Measurements from ENCODE around the gene AKR7A2. TPM values are rescaled to one million over a fixed set of nuclear protein-coding genes. Genes with fewer than 3 reads are reported as not detected.
"Not testable (repeated sequence)": the region's sequence is repeated elsewhere in the genome, so short reads cannot be mapped to it uniquely, and the experiment has no call there.

Gene AKR7A2
- total RNA-seq, 2 donors from 2014 or later = 24.1 to 45.1 TPM

DNA sequence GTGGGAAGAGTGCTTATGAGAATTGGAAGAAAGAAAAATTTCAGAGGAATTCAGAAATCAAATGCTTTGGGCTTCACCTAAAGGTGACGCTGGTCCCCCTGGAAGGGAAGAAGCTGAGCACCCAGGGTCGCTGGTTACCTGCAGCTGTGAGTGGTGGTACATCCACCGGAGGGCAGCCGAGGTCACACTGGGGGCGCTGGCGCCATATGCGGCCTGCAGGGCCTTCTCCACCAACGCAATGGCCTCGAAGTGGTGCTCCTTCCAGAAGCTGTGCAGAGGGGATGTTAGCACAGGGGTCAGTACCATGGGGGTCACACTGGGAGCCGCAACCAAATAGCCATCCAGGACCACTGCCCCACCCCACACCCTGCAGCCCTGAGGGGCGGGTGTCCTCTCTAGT lies 6.1 kb downstream of the AKR7A2 start:
- Histone ChIP-seq H3K9me3 (no peaks in the 10 kb centered on the region), H3K27me3 (no peaks in the 10 kb centered on the region), H3K4me3 (no peak overlapping the region), H3K4me1 (peaks cover 11% of the 10 kb centered on the region), H3K27ac (no peak overlapping the region), H3K36me3 (replicated peaks in 1 of 2; ENCODE audit: insufficient read depth in 1 of 2, low read depth in 2 of 2) (peaks cover 0 to 18% of the 10 kb centered on the region in 2 donors)
- TF ChIP-seq, protein P1, sequence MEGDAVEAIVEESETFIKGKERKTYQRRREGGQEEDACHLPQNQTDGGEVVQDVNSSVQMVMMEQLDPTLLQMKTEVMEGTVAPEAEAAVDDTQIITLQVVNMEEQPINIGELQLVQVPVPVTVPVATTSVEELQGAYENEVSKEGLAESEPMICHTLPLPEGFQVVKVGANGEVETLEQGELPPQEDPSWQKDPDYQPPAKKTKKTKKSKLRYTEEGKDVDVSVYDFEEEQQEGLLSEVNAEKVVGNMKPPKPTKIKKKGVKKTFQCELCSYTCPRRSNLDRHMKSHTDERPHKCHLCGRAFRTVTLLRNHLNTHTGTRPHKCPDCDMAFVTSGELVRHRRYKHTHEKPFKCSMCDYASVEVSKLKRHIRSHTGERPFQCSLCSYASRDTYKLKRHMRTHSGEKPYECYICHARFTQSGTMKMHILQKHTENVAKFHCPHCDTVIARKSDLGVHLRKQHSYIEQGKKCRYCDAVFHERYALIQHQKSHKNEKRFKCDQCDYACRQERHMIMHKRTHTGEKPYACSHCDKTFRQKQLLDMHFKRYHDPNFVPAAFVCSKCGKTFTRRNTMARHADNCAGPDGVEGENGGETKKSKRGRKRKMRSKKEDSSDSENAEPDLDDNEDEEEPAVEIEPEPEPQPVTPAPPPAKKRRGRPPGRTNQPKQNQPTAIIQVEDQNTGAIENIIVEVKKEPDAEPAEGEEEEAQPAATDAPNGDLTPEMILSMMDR (IDR thresholded peaks at IDR 0.05) = no peak
- TF ChIP-seq POLR2A (IDR thresholded peaks at IDR 0.05) = no peak
- no peak for ATAC-seq
- intact Hi-C loops (cut with DNase I) = loop anchor here (10.0 kb wide), 1 partner anchor 51 kb away; the partner anchor contains the start of genes EMC1 and MRTO4
- no peak for DNase-seq
- 94 to 100% methylated on average over 6 to 11 of the region's 11 CpGs for WGBS, 2 donors

DNA sequence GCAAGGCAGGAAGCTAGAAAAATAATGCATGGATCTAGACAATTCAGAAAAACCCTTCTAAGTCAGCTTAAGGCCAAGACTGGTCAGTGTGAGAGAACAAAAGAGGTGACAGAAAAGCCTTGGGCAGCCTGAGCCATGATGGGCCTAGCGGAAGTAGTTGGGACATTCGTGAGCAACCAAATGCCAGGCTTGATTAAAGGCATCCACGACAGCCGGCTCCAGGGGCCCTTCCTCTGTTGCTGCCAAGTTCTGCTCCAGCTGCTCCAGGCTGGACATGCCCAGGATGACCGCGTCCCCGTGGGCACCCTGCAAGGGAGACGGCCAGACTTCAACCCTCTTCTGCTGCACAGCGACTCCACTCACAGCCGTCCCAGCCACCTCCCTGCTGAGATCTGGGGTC lies 7.9 kb downstream of the AKR7A2 start:
- H3K27me3 ChIP-seq, H3K9me3 ChIP-seq, DNase-seq, H3K27ac ChIP-seq, ATAC-seq, H3K4me1 ChIP-seq, H3K4me3 ChIP-seq: not testable (repeated sequence)
- peaks cover 0 to 18% of the 10 kb centered on the region in 2 donors for H3K36me3 ChIP-seq (replicated peaks in 1 of 2; ENCODE audit: insufficient read depth in 1 of 2, low read depth in 2 of 2)
- intact Hi-C loops (cut with DNase I) = loop anchor here (10.0 kb wide), 1 partner anchor 49 kb away; the partner anchor contains the start of genes EMC1 and MRTO4
- 93 to 96% methylated on average over 9 to 10 of the region's 10 CpGs for WGBS, 2 donors

DNA sequence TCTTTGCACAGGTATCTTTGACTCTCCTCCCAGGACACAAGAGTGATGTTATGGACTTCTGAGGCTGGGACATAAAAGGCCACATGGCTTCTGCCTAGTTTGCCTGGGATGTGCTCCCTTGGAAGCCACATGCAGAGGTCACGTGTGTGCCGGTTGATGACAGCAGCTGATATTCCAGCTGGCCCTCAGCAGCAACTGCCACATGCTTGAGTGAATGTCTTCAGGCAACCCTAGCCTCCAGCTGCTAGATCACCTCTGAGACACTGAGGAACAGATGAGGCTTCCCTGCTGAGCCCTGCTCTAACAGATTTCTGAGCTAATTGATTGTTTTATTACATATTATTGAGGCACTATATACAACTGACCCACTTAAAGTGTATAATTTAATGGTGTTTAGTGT lies 11.7 kb downstream of the AKR7A2 start:
- WGBS, 2 donors = 92 to 100% methylated on average over 2 of the region's 2 CpGs
- Histone ChIP-seq H3K4me1 (no peaks in the 10 kb centered on the region), H3K4me3 (no peak overlapping the region), H3K27me3 (no peaks in the 10 kb centered on the region), H3K36me3 (replicated peaks in 1 of 2; ENCODE audit: insufficient read depth in 1 of 2, low read depth in 2 of 2) (peaks cover 0 to 6% of the 10 kb centered on the region in 2 donors), H3K9me3 (peaks cover 0 to 2% (median 0%) of the 10 kb centered on the region in 3 donors), H3K27ac (no peak overlapping the region)
- no peak for TF ChIP-seq POLR2A (IDR thresholded peaks at IDR 0.05)
- TF ChIP-seq, protein P1 (IDR thresholded peaks at IDR 0.05) = no peak
- intact Hi-C loops (cut with DNase I) = loop anchor here (10.0 kb wide), 1 partner anchor 45 kb away; the partner anchor contains the start of genes EMC1 and MRTO4
- no peak for DNase-seq
- no peak for ATAC-seq

DNA sequence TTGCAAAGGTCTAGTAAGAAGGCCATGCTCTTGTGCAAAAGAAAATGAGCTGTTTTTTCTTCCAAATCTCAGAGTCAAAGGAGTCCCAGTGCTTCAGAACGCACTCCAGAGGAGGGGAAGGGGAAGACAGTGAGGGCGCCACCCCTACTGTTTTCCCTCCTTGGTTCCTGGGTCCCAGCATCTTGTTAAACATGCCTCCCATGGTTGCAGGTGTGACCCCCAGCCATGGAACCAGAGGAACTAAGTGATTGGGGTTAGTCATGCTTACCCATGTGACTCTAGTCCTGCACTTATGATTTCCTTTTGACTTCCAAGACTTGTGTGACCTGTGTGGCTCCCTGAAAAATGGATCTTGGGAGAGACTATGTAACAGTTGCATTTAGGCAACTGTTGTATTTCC lies 17.3 kb downstream of the AKR7A2 start:
- peaks cover 0 to 11% (median 0%) of the 10 kb centered on the region in 3 donors for H3K9me3 ChIP-seq
- WGBS, 2 donors = 93 to 100% methylated on average over 2 of the region's 2 CpGs
- TF ChIP-seq, protein P1 (IDR thresholded peaks at IDR 0.05) = no peak
- no peak for TF ChIP-seq POLR2A (IDR thresholded peaks at IDR 0.05)
- ATAC-seq = no peak
- no peak overlapping the region for H3K4me3 ChIP-seq
- no peak overlapping the region for H3K27ac ChIP-seq
- intact Hi-C loops (cut with DNase I) = no loop called here
- no peaks in the 10 kb centered on the region for H3K27me3 ChIP-seq
- DNase-seq = no peak
- no peaks in the 10 kb centered on the region for H3K36me3 ChIP-seq (replicated peaks in 1 of 2; ENCODE audit: insufficient read depth in 1 of 2, low read depth in 2 of 2)
- peaks cover 2% of the 10 kb centered on the region for H3K4me1 ChIP-seq

DNA sequence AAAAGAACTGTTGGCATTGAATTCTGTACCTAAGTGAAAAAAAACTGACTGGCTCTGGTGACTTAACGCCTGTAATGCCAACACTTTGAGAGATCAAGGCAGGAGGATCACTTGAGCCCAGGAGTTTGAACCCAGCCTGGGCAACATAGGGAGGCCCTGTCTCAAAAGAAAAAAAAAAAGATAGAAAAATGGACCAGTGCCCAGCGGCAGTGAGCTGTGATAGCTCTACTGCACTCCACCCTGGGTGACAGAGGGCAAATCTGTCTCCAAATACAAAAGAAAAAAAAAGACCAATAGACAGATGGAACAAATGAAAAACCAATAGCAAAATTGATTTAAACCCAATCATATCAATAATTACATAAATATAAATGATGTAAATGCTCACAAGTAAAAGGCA lies 22.7 kb downstream of the AKR7A2 start:
- no peak for DNase-seq
- Histone ChIP-seq H3K27me3 (no peaks in the 10 kb centered on the region), H3K4me3 (peak overlapping the region; percentile 36 to 38), H3K36me3 (replicated peaks in 1 of 2; ENCODE audit: insufficient read depth in 1 of 2, low read depth in 2 of 2) (no peaks in the 10 kb centered on the region), H3K4me1 (peaks cover 37% of the 10 kb centered on the region), H3K9me3 (peaks cover 0 to under 1% (median 0%) of the 10 kb centered on the region in 3 donors), H3K27ac (peak overlapping the region; percentile 73 to 89 (median 79))
- no peak for ATAC-seq
- intact Hi-C loops (cut with DNase I) = no loop called here
- WGBS, 2 donors = 9 to 12% methylated on average over 2 of the region's 2 CpGs
- TF ChIP-seq, protein P1 (IDR thresholded peaks at IDR 0.05) = no peak
- no peak for TF ChIP-seq POLR2A (IDR thresholded peaks at IDR 0.05)
